Posterior cingulate gyrus (tissue), 11 donors: ENCODE measurements around the gene MAPK8.

Source experiments
- DNase-seq, 10 donors: peaks; one replicate each; pipeline versions ENCODE4 v3.0.0 to v3.0.0-alpha.2; 2020 to 2021; ENCODE audit warnings: mixed read lengths in 3 of 10
- intact Hi-C: fragments of 100-400 bp; cut with DNase I; formaldehyde crosslinking; loops from one replicate; pipeline ENCODE4 v1.15.1; 2023

MAPK8 gene

DNA sequence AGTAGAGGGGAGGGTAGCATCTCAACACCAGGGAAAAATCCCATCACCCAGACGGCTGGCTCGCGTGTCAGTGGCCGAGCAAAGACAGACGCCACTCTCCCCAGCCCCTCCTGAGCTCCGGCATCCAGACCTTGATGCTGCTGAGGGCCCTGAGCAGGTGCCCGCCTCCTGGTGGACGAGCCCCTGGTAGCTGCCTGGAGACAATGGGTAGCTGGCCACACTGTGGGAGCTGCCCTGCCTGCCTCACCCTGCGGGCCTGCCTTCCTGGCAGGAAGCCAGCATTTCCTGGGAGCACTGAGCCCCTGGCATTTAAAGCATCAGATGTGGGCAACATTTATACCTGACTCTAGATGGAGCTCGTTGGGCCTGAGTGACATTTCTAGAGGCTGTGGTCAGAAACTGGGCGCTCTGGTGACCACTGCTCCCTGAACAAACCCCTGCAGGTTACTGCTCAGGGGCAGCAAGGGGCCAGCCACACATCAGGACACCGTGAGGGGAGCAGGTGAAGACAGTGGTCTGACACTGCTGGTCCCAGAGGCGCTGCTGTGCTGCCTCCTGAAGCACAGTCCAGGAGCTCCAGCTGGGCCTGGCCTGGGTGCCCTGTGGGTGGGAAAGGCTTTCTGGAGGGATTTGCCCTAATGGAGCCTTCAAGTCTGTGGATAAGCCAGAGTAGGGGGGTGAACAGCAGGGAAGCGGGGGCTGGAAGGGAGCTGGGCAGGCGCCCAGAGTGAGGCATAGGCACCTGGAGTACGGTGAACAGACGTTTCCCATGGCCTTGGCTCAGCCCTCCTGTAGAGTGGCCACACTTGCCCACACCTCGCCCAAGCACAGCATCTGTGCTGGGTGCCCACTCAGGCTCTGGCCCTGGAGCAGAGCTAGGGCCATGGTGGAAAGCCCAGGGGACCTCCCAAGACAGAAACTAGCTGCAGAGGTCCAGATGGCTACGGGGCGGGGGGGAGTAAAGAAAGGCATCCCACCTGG, 138.7 kb downstream of the MAPK8 start:
- intact Hi-C loops = no loop called here

DNA sequence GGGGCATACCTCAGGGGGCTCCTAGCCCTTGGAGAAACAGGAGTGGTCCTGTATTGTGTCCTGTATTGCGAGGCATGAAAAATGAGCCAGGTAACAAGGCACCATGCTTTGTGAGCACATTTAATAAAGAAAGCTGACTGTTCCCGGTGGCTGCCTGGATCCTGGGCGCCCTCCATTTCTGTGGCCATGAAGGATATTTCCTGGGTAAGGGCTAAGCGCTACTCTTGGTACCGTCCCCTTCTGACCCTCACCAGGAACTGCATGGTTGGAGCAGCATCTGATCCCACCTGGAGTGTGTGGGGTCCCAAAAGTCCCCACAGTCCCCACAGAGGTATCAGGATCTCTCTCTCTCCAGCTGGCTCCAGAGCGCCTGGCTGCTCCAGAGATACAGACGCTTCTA, 139.5 kb downstream of the MAPK8 start:
- DNase-seq = peak in 1 of 10 donors; percentile 29
- intact Hi-C loops = no loop called here

More for the DNA sequence above, 138.7 kb downstream of the MAPK8 start:
- peak in 3 of 10 donors; percentile 17 to 85 (median 78) for DNase-seq

DNA sequence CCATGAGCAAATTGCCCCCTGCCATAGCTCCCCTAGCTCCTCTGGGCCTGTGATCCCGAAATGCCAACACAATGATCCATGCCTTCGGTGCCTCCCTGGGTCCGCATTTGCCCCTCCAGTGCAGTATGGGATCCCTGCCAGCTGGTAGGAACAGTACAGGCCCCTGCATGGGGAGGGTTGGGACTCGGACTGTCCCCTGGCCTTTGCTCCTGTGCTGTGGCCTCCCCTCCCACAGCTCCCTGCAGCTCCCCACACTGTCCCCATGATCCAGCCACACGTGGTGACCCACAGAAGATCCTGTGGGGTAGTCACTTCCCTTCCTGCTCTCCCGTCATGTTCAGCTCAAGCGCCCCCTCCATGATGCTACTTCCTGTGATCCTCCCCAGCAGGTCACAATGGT, 140.3 kb downstream of the MAPK8 start:
- DNase-seq = peak in 3 of 10 donors; percentile 2 to 72 (median 14)
- intact Hi-C loops = no loop called here

DNA sequence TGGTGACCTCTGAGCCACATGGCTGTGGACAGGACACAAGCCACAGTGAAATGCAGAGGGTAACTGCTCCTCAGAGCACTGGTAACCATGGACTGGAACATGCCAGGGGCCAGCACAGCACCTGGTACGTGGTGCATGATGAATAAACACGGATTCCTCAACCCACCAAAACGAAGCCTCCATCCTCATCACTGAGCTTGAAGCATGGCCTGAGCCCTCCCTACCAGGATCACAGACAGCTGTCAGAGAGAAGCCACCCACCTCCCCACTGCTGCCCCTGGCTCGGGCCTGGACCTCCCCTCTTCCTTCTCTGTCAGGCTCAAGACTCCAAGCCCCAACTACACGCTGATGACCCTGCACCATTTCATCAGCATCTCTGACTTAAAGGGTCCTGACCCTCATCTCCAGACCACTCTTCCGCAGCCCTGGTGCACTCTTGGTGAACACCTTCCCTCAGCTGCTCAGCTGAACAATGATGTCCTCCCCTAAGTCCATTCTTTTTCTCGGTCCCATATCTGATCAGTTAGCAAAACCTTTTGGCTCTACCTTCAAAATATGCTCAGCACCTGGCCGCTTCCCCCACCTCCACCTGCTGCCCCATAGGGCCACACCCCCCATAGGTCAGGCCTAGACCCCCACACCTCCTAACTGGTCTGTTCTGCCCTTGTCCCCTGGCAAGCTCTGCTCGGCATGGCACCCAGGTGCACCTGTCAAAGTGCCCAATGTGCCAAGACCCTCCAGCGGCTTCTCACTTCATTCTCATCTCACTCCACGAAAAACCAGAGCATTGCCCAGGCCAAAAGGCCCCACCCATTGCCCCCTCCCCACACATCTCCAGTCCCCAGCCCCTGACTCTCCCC, 141.1 kb downstream of the MAPK8 start:
- intact Hi-C loops = no loop called here
- DNase-seq = peak in 4 of 10 donors; percentile 2 to 77 (median 52)

DNA sequence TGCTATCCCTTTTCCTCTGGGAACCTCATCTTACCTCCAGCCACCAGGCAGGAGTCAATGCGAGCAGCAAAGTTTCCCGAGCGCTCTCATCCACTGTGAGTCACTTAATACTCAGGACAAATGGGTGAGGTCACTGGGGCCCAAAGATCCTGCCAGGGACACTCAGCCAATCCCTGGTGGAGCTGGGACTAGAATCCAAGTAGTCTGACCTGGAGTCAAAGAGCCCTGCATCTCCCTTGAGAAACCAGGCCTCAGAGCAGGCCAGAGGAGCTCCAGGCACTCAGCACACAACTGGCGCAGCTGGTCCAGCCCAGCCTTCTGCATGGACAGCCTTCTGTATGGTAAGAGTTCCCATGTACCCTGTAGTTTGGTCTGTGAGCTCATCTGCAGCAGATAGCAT, 142.3 kb downstream of the MAPK8 start:
- intact Hi-C loops = no loop called here
- DNase-seq = peak in 3 of 10 donors; percentile 4 to 45 (median 45)

DNA sequence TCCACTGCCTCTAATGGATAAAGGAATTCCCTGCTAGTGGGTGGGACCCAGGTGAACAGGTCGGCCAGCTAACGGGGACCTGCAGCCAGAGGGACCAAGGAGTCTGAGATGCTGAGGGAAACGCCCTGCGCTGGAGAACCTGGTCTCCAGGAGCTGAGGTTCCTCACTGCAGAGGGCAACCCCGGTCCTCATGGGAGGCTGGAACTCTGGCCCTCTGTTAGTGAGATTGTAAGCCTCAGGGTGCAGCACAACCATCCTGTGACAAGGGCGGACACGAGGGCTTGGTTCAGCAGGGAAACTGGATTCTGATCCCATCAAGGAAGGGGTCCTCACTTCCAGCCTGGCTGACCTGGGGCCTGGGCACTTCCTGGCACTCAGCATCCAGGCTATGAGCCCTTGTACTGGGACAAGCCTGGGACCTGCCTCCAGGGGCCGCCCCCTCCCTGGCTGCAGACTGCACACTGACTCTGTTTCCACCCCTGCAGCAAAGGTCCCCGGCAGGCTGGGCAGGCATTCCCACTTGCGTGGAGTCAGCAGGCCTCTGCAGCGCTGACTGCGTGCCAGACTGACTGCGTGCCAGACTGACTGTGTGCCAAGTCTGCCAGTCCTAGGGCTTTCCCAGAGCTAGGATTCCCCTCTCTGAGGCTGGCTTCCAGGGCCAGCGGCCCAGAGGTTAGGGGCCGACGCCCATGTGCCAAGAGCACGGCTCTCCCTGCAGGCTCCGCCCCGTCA, 143.2 kb downstream of the MAPK8 start:
- intact Hi-C loops = no loop called here
- DNase-seq = peak in 9 of 10 donors; percentile 19 to 94 (median 64)

DNA sequence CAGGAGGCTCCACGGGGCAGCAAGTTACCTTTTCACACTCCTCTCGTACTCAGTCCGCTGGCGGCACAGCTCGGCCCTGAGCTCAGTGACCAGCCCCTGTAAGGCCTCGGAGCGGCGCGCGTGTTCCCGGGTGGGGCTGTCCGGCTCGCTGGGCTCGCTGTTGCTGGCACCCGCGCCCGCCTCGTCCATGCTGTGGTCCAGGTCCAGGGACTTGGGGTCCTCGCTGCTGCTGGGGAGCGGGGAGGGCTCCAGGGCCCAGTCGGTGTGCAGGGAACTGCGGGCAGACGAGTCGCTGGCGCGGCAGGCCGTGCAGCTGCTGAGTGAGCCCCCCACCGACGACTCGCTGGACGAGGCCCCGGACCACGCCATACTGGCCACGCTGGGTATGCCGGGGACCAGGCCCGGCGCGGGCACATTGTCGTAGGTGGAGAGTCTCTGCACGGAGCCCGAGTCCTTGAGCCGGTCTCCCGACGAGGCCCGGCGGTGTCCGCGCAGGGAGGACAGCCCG, 143.8 kb downstream of the MAPK8 start:
- peak in 3 of 10 donors; percentile 76 to 88 (median 83) for DNase-seq
- intact Hi-C loops = no loop called here

DNA sequence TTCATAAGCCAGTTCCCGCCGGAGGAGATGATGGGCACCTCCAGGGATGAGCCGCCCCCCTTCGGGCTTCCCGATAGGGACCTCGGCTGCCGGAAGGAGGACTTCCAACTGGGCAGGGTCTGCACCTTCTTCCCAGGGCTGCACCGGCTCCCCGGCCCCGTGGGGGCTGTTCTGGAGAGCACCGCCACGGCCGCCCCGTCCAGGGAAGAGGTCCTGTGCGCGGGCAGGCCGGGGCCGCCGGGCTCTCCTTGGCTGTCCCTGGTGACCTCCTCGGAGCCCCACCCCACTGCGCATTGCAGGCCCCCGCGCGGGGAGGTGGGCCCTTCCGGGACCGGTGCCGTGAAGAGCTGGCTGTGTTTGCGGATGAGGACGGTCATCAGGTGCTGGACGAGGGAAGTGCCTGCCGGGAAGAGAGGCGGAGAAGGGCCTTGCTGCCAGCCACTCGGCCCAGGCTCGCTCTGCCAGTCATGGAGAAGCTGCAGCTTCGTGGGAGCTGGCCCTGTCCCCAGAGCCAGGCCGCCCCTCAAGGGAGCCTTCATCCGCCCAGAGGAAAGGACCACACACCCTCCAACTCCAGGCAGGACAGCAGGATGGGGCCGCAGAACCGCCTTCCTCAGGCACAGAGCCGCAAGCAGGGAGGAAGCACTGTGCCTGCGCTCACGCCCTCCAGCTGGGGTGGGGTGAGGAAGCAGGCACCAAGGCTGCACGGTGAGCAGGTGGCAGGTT, 144.4 kb downstream of the MAPK8 start:
- DNase-seq = peak in 2 of 10 donors; percentile 6 to 78
- intact Hi-C loops = no loop called here

DNA sequence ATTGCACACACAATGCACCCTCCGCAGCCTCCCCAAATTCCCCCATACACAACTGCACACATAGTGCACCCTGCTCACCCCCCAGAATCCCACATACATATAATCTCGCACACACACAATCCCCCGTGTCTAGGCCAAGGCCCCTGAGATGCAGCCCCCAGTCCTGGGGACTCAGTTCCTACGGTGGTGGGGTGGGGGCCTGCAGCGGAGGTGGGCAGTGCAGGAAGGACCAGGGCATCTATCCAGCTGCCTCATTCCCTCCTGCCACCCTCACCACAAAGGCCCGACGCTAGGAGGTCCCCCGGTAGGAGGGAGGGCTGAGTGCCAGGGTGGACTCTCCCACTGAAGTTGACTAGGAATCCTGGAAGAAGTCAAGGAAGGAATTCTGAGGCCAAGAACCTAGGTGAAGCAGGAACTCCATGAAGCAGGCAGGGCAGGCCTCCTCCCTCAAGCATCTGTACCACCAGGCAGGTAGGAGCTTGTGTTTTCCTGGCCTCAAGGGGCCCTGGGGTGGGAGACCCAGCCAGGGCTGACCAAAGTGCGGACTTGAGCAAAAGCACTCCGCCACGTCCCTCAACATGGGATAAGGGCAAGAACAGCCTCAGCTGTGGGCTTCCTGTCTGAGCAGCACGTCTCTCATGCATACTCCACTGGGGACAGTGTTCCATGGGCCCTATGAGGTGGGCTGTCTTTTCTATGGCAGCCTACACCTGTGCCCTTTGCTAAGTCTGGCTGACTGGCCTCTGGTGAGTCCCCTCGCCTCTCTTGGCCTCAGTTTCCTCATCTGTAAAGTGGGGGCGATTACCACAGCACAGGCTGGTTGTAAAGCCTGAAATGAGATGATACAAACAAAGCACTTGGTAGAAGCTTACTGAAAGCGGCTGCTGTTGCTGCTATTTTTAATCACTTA, 145.7 kb downstream of the MAPK8 start:
- peak in 2 of 10 donors; percentile 1 to 59 for DNase-seq
- intact Hi-C loops = no loop called here

DNA sequence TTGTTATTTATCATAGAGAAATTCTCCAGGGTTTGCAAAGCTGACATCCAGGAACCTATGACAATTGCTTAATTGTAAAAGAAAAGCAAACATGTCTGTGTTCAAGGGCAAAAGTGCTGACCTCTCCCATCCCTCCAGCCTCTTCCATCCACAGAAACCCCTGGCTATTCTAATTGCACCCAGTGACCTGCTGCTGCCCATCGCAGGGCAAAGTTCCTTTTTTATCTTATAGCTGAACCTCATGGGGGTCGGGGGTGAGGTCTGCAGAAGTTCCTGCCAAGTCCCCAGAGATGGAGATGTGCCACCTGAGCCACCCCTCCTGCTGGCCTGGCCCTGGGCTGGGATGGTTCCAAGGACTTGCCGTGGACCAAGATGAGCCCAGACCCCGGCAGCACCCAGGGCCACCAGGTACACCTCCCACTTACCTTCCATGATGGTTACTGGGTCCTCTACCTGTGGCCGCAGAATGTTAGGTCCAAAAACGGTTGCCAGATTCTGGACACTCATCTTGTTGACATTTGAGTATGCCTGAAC, 146.5 kb downstream of the MAPK8 start:
- intact Hi-C loops = no loop called here
- DNase-seq = peak in 3 of 10 donors; percentile 1 to 68 (median 62)

DNA sequence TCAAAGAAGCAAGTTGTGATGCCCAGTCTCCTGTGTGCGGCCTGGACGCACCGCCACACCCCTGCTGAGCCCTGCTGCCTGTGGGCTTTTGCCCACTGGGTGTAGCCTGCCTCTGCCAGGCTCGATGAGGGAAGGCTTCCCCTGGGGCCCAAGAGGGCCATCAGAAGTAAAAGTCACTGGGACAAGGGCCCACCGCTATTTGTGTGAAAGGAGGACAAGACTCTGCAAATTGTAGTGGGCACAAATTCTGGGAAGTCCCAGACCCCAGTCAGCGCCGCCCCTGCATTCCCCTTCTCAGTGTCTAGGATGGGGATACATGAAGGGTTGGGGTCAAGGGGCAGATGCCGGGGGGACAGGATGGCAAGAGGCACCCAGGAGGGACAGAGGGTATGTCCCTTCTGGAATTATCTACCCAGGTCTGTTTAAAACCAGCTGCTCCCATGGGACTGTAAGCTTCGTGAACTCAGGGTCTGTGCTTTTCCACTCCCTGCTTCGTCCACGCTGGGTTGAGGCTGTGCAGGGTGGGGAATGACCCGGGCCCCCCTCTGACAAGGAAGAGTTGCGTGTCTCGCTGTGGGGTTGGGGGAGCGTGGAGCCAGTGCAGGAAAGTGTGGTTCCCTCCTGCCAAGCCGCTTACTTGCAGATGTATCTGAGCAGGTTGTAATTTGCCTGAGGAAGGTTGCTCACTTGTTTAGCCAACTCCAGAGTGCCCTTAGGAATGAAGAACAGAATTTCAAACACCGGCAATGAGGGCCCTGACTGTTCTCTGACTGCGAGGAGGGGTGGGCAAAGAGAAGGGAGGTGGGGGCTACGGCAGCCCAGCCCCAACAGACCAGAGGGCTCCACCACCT, 147.2 kb downstream of the MAPK8 start:
- intact Hi-C loops = no loop called here
- DNase-seq = peak in 3 of 10 donors; percentile 4 to 70 (median 69)

DNA sequence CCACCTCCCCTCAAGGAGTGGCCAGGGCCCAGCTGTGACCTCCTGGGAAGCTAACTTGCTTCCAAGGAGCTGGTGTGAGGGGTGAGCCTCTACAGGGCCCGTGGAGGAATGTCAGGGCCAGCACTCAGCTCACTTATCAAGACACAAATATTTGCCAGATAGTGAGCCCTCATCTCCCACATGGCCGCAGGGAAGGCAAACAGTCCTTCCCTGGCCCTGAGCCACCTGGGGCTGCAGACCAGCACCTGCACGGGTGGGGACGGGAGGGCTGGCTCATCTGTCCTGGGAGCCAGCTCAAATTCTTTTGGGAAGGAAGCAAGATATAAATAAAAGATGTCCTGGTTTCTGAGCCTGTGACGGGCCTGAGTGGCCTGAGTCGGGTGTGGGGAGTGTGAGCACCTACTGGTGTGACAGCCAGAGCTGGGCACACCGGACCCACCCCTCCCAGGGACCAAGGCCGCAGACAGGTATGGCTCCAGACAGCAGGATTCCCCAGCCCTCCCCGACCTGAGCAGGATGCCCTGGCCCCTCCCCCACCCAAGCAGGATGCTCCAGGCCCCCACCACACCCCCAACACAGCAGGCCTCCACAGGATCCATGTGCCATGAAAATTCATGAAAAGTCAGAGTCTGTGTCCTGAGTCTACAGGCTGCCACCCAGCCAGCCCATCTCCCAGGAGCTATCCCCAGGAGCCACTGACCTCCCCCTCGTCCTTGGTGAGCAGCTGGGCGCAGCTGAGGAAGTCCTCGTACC, 148.0 kb downstream of the MAPK8 start:
- DNase-seq = peak in 3 of 10 donors; percentile 14 to 83 (median 77)
- intact Hi-C loops = no loop called here

DNA sequence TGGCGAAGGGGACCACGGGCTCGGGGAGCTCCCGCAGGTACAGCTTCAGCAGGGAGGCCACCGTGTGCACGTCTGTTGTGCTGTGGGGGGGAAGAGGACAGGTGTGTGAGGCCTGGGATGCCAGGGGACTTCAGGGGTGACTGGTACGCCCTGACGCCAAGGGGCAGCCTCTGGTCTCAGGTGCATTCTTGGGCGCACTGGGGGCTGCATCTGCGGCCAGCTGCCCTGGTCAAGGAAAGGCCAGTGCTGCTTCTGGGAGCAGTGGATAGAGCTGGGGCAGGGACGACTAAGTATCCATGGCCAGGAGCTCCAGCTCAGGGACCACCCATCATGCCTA, 148.5 kb downstream of the MAPK8 start:
- intact Hi-C loops = no loop called here
- DNase-seq = peak in 2 of 10 donors; percentile 72 to 81

DNA sequence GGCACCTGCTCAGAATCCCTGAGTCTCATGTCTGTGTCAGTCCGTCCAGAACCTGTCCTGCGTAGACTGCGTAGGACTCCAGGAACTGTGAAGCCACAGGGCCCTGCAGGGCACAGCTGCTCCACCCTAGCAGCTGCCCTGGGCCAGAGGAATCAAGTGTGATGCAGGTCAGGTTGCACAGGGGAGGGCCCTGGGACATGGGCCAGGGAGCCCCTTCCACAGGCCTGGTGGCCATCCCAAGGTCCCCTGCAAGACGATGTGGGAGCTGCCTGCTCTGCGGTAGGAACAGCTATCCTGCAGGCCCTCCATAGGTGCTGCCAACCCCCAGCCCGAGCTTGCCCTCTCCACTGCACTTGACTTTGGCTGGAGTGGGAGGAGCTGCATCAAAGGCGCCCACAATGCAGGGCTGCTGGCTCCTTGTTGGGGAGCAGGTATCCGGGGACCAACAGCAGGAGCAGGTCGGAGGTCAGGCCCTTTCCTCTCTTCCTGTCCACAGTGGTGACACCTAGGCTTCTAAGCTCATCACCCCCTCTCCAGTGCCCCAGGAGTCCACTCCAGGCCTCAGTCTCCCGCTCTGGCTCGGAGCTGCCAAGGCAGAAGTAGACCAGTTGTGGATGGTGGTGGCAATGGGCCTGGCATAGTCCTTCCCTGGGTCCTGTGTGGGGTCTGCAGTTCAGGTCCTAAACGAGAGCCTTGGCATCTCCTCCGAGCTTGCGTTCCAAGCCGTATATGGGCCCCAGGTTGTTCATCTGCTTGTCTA, 149.1 kb downstream of the MAPK8 start:
- DNase-seq = peak in 3 of 10 donors; percentile 7 to 62 (median 58)
- intact Hi-C loops = no loop called here

DNA sequence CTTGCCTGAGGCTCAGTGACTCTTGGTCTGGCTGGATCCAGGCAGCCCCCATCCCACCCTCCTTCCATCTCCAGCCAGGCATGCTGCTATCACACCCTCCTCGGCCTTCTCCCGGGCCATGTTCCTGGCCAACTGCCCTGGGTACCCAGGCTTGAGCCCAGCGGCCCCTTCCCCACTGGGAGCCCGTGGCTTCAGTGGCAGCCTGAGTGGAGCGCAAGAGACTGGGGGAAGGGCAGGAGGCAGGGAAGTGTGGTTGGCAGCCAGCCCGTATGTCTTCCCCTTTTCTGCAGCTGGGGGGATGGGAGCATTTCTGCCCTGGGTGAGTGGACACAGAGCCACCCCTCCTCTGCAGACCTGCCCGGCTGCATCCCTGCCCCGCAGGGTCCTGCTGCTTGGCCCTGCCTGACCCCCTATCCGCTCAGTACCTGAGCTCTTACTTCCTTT, 149.9 kb downstream of the MAPK8 start:
- peak in 5 of 10 donors; percentile 49 to 90 (median 61) for DNase-seq
- intact Hi-C loops = no loop called here
